ENCODE measurements around the gene CNTNAP2.

DNA sequence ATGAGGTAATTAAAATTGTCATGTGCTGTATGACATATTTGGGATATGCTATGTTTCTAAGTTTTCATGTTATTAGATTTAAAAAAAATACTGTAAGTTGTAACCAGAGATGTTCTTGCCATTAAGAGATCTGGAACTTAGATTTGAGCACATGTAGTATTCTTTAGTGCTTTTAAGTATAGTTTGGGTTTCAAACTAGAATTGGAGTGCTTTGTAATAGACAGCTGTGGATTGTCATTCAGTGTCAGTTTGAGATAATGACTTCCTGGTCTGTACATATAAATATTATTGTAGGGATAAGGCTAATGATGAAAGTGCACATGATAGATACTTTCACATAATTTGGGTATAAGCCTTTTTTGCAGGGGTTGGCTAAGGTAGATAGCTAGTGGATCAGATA, 936.2 kb downstream of the CNTNAP2 start:
- TF ChIP-seq, protein P1, sequence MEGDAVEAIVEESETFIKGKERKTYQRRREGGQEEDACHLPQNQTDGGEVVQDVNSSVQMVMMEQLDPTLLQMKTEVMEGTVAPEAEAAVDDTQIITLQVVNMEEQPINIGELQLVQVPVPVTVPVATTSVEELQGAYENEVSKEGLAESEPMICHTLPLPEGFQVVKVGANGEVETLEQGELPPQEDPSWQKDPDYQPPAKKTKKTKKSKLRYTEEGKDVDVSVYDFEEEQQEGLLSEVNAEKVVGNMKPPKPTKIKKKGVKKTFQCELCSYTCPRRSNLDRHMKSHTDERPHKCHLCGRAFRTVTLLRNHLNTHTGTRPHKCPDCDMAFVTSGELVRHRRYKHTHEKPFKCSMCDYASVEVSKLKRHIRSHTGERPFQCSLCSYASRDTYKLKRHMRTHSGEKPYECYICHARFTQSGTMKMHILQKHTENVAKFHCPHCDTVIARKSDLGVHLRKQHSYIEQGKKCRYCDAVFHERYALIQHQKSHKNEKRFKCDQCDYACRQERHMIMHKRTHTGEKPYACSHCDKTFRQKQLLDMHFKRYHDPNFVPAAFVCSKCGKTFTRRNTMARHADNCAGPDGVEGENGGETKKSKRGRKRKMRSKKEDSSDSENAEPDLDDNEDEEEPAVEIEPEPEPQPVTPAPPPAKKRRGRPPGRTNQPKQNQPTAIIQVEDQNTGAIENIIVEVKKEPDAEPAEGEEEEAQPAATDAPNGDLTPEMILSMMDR (conservative IDR thresholded peaks at IDR 0.05; ENCODE audit: low read length): no peak
- no peak for TF ChIP-seq EZH2phosphoT487 (IDR thresholded peaks at IDR 0.05; ENCODE audit: borderline replicate concordance, low read depth, low read length)
